Posterior cingulate gyrus (tissue), 11 donors: Measurements from ENCODE around the gene DCUN1D5.
"Not testable (repeated sequence)": the region's sequence is repeated elsewhere in the genome, so short reads cannot be mapped to it uniquely, and the experiment has no call there.

Source experiments
- DNase-seq, 10 donors: peaks; one replicate each; pipeline versions ENCODE4 v3.0.0 to v3.0.0-alpha.2; 2020 to 2021; ENCODE audit warnings: mixed read lengths in 3 of 10
- intact Hi-C: fragments of 100-400 bp; cut with DNase I; formaldehyde crosslinking; loops from one replicate; pipeline ENCODE4 v1.15.1; 2023

The DCUN1D5 gene

GRCh38 chr11:103061656-103062055 is 30.3 kb downstream of the DCUN1D5 start:
- intact Hi-C loops = no loop called here
- no peak for DNase-seq

GRCh38 chr11:103055221-103055890 is 36.6 kb downstream of the DCUN1D5 start:
- intact Hi-C loops = loop anchor here (10.0 kb wide), 1 partner anchor 141 kb away; no protein-coding TSS in a partner anchor
- DNase-seq = no peak

DNA sequence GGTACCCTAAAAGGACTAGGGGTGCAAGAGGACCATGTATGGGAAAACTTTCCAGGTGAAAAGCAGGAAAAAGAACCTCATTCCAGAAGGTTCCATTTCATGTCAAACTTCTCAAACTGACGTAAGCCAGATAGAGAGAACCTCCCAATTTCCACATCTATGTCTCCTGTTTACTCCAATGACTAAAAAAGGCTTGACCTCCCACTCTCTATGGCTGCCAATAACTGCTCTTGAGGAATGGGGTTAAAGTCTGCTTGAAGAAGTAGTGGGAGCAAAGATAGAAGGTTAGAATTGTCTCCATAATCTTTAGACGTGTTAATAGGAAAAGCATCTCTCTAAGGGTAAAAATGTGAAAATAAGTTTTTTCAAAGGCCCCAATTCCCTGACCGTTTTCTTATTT is 38.0 kb downstream of the DCUN1D5 start:
- DNase-seq = no peak
- intact Hi-C loops = loop anchor here (10.0 kb wide), 1 partner anchor 139 kb away; no protein-coding TSS in a partner anchor

- no peak for DNase-seq
- intact Hi-C loops = loop anchor here (10.0 kb wide), 1 partner anchor 137 kb away; no protein-coding TSS in a partner anchor
Measured at GRCh38 chr11:103051981-103052380, 40.0 kb downstream of the DCUN1D5 start.

GRCh38 chr11:103051151-103051801 is 40.7 kb downstream of the DCUN1D5 start:
- intact Hi-C loops = loop anchor here (10.0 kb wide), 1 partner anchor 136 kb away; no protein-coding TSS in a partner anchor
- DNase-seq = no peak

DNA sequence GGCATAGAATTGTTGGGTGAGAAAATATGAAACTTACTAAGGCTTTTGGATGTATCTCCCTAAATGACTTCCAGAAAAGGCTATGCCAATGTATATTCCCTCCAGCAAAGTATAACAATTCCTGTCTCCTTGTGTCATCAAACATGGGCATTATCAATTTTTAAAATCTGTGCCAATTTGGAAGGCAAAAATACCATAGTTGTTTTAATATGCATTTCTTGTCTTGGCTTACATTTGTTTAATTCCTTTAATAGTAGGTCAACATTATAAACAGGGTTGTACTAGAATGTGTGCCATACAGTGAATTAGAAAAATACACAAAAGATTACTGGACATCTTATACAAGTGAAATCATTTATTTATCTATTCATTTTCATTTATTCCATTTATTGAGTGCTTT is 41.6 kb downstream of the DCUN1D5 start:
- intact Hi-C loops = loop anchor here (10.0 kb wide), 1 partner anchor 136 kb away; no protein-coding TSS in a partner anchor
- DNase-seq = no peak

DNA sequence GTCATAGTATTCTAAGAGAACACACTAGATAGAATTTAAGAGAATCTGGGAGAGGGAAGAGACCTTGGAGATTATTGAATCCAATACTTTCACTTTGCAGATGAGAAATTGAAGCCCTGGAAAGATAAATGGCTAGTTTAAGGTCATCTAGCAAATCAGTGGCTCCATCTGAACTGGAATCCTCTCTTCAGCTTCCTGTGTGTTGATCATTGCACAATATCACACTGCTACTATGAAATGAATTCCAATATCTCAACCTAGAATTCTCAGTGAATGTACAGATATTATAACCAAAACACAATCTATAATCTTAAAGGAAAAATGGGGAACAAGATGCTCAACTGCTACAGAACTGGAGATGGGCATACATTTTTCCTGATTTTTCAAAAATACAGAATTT is 44.1 kb downstream of the DCUN1D5 start:
- intact Hi-C loops = no loop called here
- DNase-seq = no peak

DNA sequence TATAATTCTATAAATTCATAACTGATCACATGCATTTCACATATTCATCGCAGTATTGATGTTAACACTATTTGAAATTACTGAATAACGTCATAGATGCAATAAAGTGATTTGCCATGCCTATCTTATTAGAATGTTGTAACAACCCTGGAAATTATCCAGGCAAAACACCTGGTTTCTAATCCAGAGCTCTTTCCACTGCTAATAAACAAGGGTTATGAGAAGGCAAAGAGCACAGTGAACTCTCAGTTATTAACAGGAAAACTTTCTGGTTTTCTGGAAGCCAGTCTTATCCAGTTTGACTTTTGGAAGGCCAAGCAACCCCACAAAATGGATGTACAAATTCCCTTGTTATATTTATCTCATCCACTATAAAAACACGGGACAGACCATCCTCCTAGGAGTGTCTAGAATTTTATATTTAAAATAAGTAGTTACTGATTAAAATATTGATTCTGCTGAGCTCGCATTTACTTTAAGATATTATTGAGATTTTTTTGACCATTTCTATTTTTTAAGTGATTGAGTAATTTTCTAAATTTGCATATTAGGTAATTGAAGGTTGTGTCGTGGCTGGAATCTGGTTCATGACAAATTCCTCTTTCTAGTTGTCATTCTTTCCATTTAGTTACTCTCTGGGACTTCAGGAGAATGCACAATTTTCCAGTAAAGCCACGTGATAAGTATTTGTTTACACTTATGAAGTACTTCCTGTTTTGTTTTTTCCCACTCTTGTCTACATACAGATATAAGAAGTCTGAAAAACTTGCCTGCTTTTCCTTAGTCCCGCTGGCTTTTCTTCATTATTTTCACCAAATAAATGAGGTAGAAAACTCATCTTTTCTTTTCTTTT is 47.9 kb downstream of the DCUN1D5 start:
- intact Hi-C loops = no loop called here
- no peak for DNase-seq

GRCh38 chr11:103042161-103042560 is 49.8 kb downstream of the DCUN1D5 start:
- DNase-seq = no peak
- intact Hi-C loops = no loop called here

GRCh38 chr11:103035791-103036434 is 56.0 kb downstream of the DCUN1D5 start:
- intact Hi-C loops = no loop called here
- no peak for DNase-seq

DNA sequence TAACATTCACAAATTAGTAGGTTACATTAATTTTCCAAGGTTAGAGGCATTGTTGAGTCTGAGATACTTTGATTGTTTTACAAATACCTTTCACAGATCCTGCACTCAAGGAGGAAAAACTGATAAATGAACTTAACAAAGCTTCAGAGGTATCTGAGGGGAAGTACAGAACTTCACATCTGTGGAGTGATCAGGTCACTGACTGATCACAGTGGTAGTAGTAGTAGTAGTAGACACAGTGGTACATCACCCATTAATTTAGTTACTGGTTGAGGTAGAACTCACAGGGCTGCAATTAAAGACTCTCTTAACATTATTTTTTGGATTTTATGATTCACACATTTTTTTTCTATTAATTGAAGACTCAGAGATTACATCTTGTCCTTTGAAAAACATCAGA is 56.7 kb downstream of the DCUN1D5 start:
- intact Hi-C loops = no loop called here
- DNase-seq = no peak

- intact Hi-C loops = no loop called here
- no peak for DNase-seq
Measured at GRCh38 chr11:103031834-103032233, 60.1 kb downstream of the DCUN1D5 start.

GRCh38 chr11:103029401-103029800 is 62.6 kb downstream of the DCUN1D5 start:
- intact Hi-C loops = no loop called here
- no peak for DNase-seq

GRCh38 chr11:103028304-103029020 is 63.5 kb downstream of the DCUN1D5 start:
- DNase-seq, intact Hi-C loops: not testable (repeated sequence)

GRCh38 chr11:103024086-103024485 is 67.9 kb downstream of the DCUN1D5 start:
- intact Hi-C loops = no loop called here
- DNase-seq = no peak

DNA sequence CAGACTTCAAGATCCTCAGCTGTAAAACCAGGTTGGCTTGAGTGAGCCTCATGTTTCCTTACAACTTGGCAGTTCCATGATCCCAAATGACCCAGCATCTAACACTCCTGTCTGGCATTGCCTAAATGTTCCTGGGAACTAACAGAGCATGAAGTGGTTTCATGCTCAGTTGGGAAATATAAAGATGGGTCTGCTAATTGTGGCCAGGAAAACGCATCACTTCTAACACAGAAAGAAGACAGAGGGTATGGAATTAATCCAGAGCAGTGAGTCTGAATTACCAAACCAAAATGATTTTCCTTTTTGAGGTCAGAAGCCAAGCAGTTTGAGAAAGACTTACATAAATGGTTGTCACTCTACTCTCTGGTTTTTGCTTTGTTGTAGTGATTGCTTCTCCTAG is 75.9 kb downstream of the DCUN1D5 start:
- intact Hi-C loops = no loop called here
- no peak for DNase-seq

GRCh38 chr11:103013421-103013820 is 78.5 kb downstream of the DCUN1D5 start:
- DNase-seq = no peak
- intact Hi-C loops = no loop called here
